Lower leg skin (tissue), 4 donors: ENCODE measurements around the gene EGFL7. TPM values are rescaled to one million over a fixed set of nuclear protein-coding genes. Genes with fewer than 3 reads are reported as not detected.

Experiments
- DNase-seq, 2 donors: peaks; one replicate each; pipeline ENCODE4 v3.0.0-alpha.2; 2019; ENCODE audit warnings: low spot score in 2 of 2
- H3K4me3 ChIP-seq: fragments of 200-600 bp; sonication (generic); 2 replicates; pipeline ENCODE4 v1.5.1; 2017; ENCODE audit warnings: mild to moderate bottlenecking, low read depth; ENCODE audit not compliant: poor library complexity, severe bottlenecking
- POLR2A ChIP-seq, 2 donors: fragments of 450-650 bp; IDR thresholded peaks; one replicate each; pipeline ENCODE4 v1.6.1; 2016 to 2017; ENCODE audit warnings: antibody characterized with exemption in 2 of 2, mild to moderate bottlenecking in 1 of 2, moderate library complexity in 1 of 2
- WGBS, 2 donors: methylation state at CpG; one replicate each; pipeline ENCODE4 v1.1.5; 2018; 5-methylcytosine and 5-hydroxymethylcytosine counted together
- intact Hi-C: fragments of 100-400 bp; cut with DNase I; formaldehyde crosslinking; loops from one replicate; pipeline ENCODE4 v1.15.0; 2023; ENCODE audit warnings: low total_unique reads
- total RNA-seq, 4 donors: library from RNA; depleted of rRNA; stranded (reverse); fragments of >200 nt; gene quantifications; one replicate each; pipeline ENCODE4 v1.1.0, GENCODE V29; 2016
- TF ChIP-seq, protein P1 (sequence below), 3 donors: fragments of 450-650 bp; IDR thresholded peaks; one replicate each; pipeline ENCODE4 v1.5.1; 2016; ENCODE audit warnings: antibody characterized with exemption in 3 of 3, mild to moderate bottlenecking in 3 of 3, moderate library complexity in 2 of 3

The EGFL7 gene
- total RNA-seq, 4 donors from 2014 or later, result 27.8 to 62.2 (median 46.2) TPM

GRCh38 chr9:136671254-136671614 is 8.5 kb downstream of the EGFL7 start:
- TF ChIP-seq, protein P1, sequence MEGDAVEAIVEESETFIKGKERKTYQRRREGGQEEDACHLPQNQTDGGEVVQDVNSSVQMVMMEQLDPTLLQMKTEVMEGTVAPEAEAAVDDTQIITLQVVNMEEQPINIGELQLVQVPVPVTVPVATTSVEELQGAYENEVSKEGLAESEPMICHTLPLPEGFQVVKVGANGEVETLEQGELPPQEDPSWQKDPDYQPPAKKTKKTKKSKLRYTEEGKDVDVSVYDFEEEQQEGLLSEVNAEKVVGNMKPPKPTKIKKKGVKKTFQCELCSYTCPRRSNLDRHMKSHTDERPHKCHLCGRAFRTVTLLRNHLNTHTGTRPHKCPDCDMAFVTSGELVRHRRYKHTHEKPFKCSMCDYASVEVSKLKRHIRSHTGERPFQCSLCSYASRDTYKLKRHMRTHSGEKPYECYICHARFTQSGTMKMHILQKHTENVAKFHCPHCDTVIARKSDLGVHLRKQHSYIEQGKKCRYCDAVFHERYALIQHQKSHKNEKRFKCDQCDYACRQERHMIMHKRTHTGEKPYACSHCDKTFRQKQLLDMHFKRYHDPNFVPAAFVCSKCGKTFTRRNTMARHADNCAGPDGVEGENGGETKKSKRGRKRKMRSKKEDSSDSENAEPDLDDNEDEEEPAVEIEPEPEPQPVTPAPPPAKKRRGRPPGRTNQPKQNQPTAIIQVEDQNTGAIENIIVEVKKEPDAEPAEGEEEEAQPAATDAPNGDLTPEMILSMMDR (IDR thresholded peaks at IDR 0.05), result no peak
- no peak for TF ChIP-seq POLR2A (IDR thresholded peaks at IDR 0.05)
- DNase-seq, result no peak
- H3K4me3 ChIP-seq, result no peak overlapping the region
- 22 to 47% methylated on average over 8 to 11 of the region's 12 CpGs for WGBS, 2 donors
- intact Hi-C loops, result no loop called here

DNA sequence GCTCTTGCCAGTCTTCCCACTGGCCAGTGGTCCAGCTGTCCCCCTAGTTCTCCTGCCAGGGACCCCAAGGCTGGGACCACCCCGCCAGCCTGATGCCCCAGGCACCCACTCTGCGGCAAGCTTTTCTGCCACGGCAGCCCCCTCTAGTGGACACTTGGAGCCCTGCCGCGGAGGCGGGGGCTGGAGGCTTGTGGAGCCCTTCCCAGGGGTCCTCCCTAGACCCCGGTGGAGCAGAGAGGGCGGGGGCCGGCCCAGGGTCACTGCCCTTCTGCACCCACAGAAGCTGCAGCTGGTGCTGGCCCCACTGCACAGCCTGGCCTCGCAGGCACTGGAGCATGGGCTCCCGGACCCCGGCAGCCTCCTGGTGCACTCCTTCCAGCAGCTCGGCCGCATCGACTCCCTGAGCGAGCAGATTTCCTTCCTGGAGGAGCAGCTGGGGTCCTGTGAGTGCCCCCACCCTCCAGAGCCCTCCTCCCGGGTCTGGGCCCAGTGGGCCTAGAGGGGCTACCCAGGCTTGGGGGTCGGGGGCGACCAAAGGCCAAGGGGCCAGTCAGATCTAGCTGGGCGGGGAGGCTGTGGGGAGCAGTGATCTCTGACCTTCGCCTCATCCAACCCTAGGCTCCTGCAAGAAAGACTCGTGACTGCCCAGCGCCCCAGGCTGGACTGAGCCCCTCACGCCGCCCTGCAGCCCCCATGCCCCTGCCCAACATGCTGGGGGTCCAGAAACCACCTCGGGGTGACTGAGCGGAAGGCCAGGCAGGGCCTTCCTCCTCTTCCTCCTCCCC is 9.1 kb downstream of the EGFL7 start:
- DNase-seq, result no peak
- intact Hi-C loops, result no loop called here
- WGBS, 2 donors, result 46 to 48% methylated on average over 21 to 23 of the region's 27 CpGs
- no peak overlapping the region for H3K4me3 ChIP-seq
- no peak for TF ChIP-seq POLR2A (IDR thresholded peaks at IDR 0.05)
- TF ChIP-seq, protein P1 (IDR thresholded peaks at IDR 0.05), result no peak

- intact Hi-C loops, result no loop called here
- WGBS, 2 donors, result 64% methylated on average over 8 to 13 of the region's 14 CpGs
- no peak overlapping the region for H3K4me3 ChIP-seq
- TF ChIP-seq, protein P1 (IDR thresholded peaks at IDR 0.05), result no peak
- no peak for TF ChIP-seq POLR2A (IDR thresholded peaks at IDR 0.05)
- no peak for DNase-seq
Observed at GRCh38 chr9:136672431-136673087, 9.8 kb downstream of the EGFL7 start.

- no peak for DNase-seq
- 78% methylated on average over 20 to 26 of the region's 35 CpGs for WGBS, 2 donors
- no peak overlapping the region for H3K4me3 ChIP-seq
- TF ChIP-seq, protein P1 (IDR thresholded peaks at IDR 0.05), result no peak
- no peak for TF ChIP-seq POLR2A (IDR thresholded peaks at IDR 0.05)
- intact Hi-C loops, result no loop called here
Observed at GRCh38 chr9:136673088-136673974, 10.6 kb downstream of the EGFL7 start.

- H3K4me3 ChIP-seq, result no peak overlapping the region
Observed at GRCh38 chr9:136673975-136674785, 11.5 kb downstream of the EGFL7 start.

More at GRCh38 chr9:136673975-136674785, 11.5 kb downstream of the EGFL7 start:
- DNase-seq, result no peak
- WGBS, 2 donors, result 77 to 83% methylated on average over 22 to 26 of the region's 26 CpGs
- intact Hi-C loops, result no loop called here
- TF ChIP-seq POLR2A (IDR thresholded peaks at IDR 0.05), result no peak
- TF ChIP-seq, protein P1 (IDR thresholded peaks at IDR 0.05), result no peak
